NB4 (cell line): Measurements from ENCODE around the gene GOLGA1.

ENCODE experiments used
- DNase-seq: peaks from one replicate; pipeline ENCODE4 v3.0.0; 2010; ENCODE audit warnings: low read depth
- H3K4me3 ChIP-seq: one replicate; pipeline ENCODE4 v1.5.1; 2011; ENCODE audit warnings: mild to moderate bottlenecking, low read depth, low read length, moderate library complexity
- CTCF ChIP-seq: IDR thresholded peaks from one replicate; pipeline ENCODE4 v1.5.1; 2012; ENCODE audit warnings: low read depth, low read length
- MAX ChIP-seq: IDR thresholded peaks from 2 replicates; pipeline ENCODE4 v1.6.1; 2011; ENCODE audit warnings: low read depth, low read length
- MYC ChIP-seq: IDR thresholded peaks from 2 replicates; pipeline ENCODE4 v1.6.1; 2011; ENCODE audit warnings: low read depth, low read length
- POLR2A ChIP-seq: IDR thresholded peaks from 2 replicates; pipeline ENCODE4 v1.6.1; 2011; ENCODE audit warnings: mild to moderate bottlenecking; ENCODE audit not compliant: insufficient read length; ENCODE audit errors: extremely low read depth

GOLGA1 gene

GRCh38 chr9:124886461-124886860, 54.4 kb downstream of the GOLGA1 start:
- TF ChIP-seq MYC (no peak), MAX (no peak), CTCF (no peak), POLR2A (no peak)
- H3K4me3 ChIP-seq, result no peak overlapping the region
- DNase-seq, result no peak

GRCh38 chr9:124885551-124885950, 55.3 kb downstream of the GOLGA1 start:
- no peak for DNase-seq
- TF ChIP-seq POLR2A, result no peak
- no peak for TF ChIP-seq CTCF
- TF ChIP-seq MYC, result no peak
- TF ChIP-seq MAX, result no peak
- H3K4me3 ChIP-seq, result no peak overlapping the region

DNA sequence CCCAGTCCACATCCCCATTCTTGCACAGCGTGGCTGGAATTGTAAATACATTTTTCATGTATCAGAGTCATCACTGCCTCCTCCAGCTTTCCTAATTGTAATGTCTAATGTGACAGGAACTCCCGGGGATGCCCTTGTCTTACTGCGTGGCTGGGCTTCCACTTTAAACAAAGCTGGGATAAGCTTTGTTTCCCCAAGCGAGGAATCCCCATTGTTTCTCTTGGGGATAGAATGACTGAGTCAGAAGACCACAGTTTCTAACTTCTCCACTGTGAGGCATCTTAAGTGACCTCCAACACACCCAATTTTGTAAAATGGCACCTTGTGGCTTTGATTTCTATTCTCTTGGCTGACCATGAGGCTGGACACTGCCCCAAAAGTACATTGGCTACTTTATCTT, 56.5 kb downstream of the GOLGA1 start:
- no peak overlapping the region for H3K4me3 ChIP-seq
- no peak for DNase-seq

GRCh38 chr9:124882231-124882630, 58.7 kb downstream of the GOLGA1 start:
- DNase-seq, result no peak
- no peak for TF ChIP-seq MYC
- TF ChIP-seq MAX, result no peak
- TF ChIP-seq POLR2A, result no peak
- TF ChIP-seq CTCF, result no peak
- no peak overlapping the region for H3K4me3 ChIP-seq

More for the DNA sequence above, 56.5 kb downstream of the GOLGA1 start:
- TF ChIP-seq MYC (no peak), CTCF (no peak), POLR2A (no peak), MAX (no peak)

DNA sequence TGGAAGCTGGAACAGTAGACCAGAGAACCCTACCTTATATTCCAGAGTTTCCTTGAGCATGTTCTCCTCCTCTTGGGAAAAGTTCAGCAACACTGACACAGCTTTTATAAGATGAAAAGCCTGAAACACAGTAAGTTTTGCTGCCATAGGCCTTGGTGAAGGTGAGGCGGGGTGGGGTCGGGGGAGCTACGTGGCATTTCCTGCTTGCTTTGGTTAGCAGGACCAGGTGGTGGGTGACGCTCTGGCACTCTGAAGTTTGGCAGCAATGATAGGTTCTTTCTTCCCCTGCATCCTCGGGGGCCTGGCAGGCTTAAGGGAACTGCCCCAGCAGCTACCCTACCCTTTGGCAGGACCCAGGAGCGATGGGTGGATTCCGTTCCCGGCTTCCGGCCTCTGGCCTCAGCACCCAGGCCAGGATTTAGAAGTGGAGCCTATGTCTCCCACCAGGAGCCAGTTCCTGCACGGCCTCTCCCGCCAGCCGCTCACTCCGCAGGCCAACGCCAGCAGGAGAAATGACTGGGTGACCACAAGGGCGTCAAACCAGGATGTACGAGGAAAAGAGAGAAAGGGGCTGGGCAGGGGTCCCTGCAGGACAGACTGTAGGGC, 59.6 kb downstream of the GOLGA1 start:
- no peak for DNase-seq
- no peak for TF ChIP-seq MYC
- TF ChIP-seq CTCF, result no peak
- no peak for TF ChIP-seq POLR2A
- TF ChIP-seq MAX, result no peak
- no peak overlapping the region for H3K4me3 ChIP-seq
